ENCODE measurements around the gene PSMC3.

DNA sequence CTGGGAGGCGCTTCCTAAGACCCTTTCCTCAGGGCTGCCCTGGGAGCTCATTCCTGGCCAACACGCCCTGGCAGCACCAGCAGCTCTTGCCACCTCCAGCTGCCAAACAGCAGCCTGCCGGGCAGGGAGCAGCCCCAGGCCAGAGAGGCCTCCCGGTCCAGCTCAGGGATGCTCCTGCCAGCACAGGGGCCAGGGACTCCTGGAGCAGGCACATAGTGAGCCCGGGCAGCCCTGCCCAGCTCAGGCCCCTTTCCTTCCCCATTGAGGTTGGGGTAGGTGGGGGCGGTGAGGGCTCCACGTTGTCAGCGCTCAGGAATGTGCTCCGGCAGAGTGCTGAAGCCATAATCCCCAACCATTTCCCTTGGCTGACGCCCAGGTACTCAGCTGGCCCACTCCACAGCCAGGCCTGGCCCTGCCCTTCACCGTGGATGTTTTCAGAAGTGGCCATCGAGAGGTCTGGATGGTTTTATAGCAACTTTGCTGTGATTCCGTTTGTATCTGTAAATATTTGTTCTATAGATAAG lies 10.2 kb downstream of the PSMC3 start:
- TF ChIP-seq ZNF629 (CRISPR knock-in tag; conservative IDR thresholded peaks at IDR 0.05) (no peak), ZNF570 (CRISPR knock-in tag; IDR thresholded peaks at IDR 0.05; ENCODE audit: borderline replicate concordance) (no peak)
